AG04449 (cell line): ENCODE data around the gene RPS23.

ENCODE experiments used
- CTCF ChIA-PET: fragments of 350-600 bp; formaldehyde crosslinking; extraction: SDS; loops from one replicate; lab custom pipeline; 2021; ENCODE audit warnings: antibody characterized with exemption; lab: Yijun Ruan, JAX
- POLR2A ChIA-PET: fragments of 400-600, 350-600 bp; formaldehyde crosslinking; extraction: SDS; loops from one replicate; lab custom pipeline; 2020; ENCODE audit warnings: antibody characterized with exemption, inconsistent platforms; lab: Yijun Ruan, JAX
- DNase-seq: peaks from one replicate; pipeline ENCODE4 v3.0.0-alpha.2; 2010; ENCODE audit warnings: low read depth, low spot score
- H3K4me3 ChIP-seq: 2 replicates; pipeline ENCODE4 v1.5.1; 2011; ENCODE audit warnings: low read depth, mild to moderate bottlenecking, control low read depth, low read length
- TF ChIP-seq, protein P1 (sequence below): IDR thresholded peaks from one replicate; pipeline ENCODE4 v1.5.1; 2011; ENCODE audit warnings: mild to moderate bottlenecking, moderate library complexity, low read length, control low read depth, inconsistent platforms; ENCODE audit not compliant: insufficient read depth; ENCODE audit errors: missing control alignments

RPS23 gene

GRCh38 chr5:82246960-82247574 is 31.1 kb downstream of the RPS23 start:
- H3K4me3 ChIP-seq = no peak overlapping the region
- ChIA-PET CTCF (interaction anchor here (0.8 to 4.0 kb wide), 4 partner anchors 9 to 21 kb away, joined by 3 to 34 read pairs (median 6); no protein-coding TSS in a partner anchor), POLR2A (no interaction called here)
- TF ChIP-seq, protein P1, sequence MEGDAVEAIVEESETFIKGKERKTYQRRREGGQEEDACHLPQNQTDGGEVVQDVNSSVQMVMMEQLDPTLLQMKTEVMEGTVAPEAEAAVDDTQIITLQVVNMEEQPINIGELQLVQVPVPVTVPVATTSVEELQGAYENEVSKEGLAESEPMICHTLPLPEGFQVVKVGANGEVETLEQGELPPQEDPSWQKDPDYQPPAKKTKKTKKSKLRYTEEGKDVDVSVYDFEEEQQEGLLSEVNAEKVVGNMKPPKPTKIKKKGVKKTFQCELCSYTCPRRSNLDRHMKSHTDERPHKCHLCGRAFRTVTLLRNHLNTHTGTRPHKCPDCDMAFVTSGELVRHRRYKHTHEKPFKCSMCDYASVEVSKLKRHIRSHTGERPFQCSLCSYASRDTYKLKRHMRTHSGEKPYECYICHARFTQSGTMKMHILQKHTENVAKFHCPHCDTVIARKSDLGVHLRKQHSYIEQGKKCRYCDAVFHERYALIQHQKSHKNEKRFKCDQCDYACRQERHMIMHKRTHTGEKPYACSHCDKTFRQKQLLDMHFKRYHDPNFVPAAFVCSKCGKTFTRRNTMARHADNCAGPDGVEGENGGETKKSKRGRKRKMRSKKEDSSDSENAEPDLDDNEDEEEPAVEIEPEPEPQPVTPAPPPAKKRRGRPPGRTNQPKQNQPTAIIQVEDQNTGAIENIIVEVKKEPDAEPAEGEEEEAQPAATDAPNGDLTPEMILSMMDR = no peak
- DNase-seq = no peak

GRCh38 chr5:82244854-82245635 is 33.1 kb downstream of the RPS23 start:
- no peak overlapping the region for H3K4me3 ChIP-seq
- TF ChIP-seq, protein P1 = no peak
- ChIA-PET CTCF (interaction anchor here (0.6 to 1.0 kb wide), 2 partner anchors 14 to 67 kb away, joined by 3 read pairs; no protein-coding TSS in a partner anchor), POLR2A (no interaction called here)
- no peak for DNase-seq

DNA sequence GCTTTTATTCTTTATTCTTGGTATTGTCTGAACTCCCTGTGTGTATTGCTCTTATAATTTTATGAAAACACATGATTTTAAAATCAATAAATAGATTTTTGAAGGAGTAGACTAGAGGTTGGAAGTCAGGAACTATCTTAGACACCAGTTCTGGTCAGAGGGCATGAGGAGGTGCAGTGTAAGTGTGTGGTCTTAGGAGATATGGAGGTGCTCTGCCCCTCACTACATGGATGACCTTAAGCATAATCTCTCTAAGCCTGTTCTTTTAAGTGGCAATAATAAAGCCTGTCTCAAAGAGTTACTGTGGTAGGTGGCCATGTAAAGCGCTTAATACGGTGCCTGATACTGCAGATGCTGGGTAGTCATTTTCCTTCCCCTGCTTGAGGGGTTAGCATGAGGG is 34.0 kb downstream of the RPS23 start:
- POLR2A ChIA-PET = no interaction called here
- CTCF ChIA-PET = interaction anchor here (1.3 kb wide), 1 partner anchor 13 kb away, joined by 3 read pairs; no protein-coding TSS in a partner anchor
- TF ChIP-seq, protein P1 = no peak
- DNase-seq = no peak
- H3K4me3 ChIP-seq = no peak overlapping the region

- ChIA-PET POLR2A (no interaction called here), CTCF (interaction anchor here (1.0 to 4.9 kb wide), 3 partner anchors 9 to 25 kb away, joined by 3 to 22 read pairs (median 5); no protein-coding TSS in a partner anchor)
- H3K4me3 ChIP-seq = no peak overlapping the region
- TF ChIP-seq, protein P1 = no peak
- no peak for DNase-seq
Observed at GRCh38 chr5:82234885-82235284, 43.3 kb downstream of the RPS23 start.

- H3K4me3 ChIP-seq = no peak overlapping the region
- ChIA-PET POLR2A (no interaction called here), CTCF (interaction anchor here (0.5 to 2.7 kb wide), 39 partner anchors 9 to 926 kb away, joined by 3 to 25 read pairs (median 5); partner anchors contain the start of gene ZCCHC9)
- TF ChIP-seq, protein P1 = peak; percentile 70
- peak; percentile 29 for DNase-seq
Observed at GRCh38 chr5:82225525-82226172, 52.5 kb downstream of the RPS23 start.
